NOMO-1 (cell line): Measurements from ENCODE around the gene DIO3.
"Not testable (repeated sequence)": the region's sequence is repeated elsewhere in the genome, so short reads cannot be mapped to it uniquely, and the experiment has no call there.

ENCODE experiments used
- DNase-seq, 2 experiments: peaks; one replicate each; lab custom pipeline; 2025; ENCODE audit not compliant: unreplicated experiment in 2 of 2; lab: John Stamatoyannopoulos, UW

DIO3 gene

GRCh38 chr14:101540481-101541462 lies 20.5 kb upstream of the DIO3 start:
- DNase-seq = no peak

GRCh38 chr14:101542391-101542790 lies 18.9 kb upstream of the DIO3 start:
- no peak for DNase-seq

GRCh38 chr14:101543814-101544213 lies 17.5 kb upstream of the DIO3 start:
- DNase-seq = no peak

GRCh38 chr14:101544550-101544949 lies 16.7 kb upstream of the DIO3 start:
- DNase-seq = no peak

- DNase-seq = no peak
These were observed 14.6 kb upstream of the DIO3 start for GRCh38 chr14:101546706-101547105.

- no peak for DNase-seq
These were observed 14.1 kb upstream of the DIO3 start for GRCh38 chr14:101547107-101547738.

DNA sequence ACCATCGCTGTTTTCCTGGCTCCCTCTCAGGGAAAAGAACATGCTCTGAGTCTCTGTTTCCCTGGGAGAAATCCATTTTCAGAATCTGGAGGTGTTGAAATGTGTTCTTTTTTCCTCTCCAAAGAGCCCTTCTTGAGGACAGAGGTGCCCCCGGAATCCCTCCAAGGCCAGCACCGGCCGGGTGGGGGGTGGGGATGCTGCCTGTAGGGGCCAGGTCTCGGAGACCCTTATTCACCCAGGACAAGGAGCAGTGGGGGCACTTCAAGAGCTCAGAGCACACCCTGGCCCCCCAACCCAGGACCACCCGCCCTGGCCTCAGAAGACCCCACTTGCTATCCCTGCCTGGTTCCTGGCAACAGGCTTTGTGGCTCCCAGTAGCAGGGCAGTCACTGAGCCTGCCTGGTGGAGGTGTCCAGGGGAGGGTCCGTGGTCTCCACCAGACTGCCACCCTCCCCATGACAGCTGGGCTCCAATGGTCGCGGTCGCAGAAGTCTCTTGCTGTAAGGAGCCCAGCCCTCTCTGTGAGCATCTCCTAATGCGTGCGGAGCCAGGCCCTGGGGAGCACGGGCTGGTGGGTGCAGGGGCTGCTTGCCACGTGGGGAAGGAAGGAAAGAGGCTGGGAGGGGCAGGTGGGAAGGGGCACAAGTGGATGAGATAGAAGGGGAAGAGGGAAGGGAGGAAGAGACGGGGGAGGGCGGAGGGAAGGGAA lies 13.2 kb upstream of the DIO3 start:
- no peak for DNase-seq

- DNase-seq = no peak
These were observed 12.6 kb upstream of the DIO3 start for GRCh38 chr14:101548710-101549109.

- DNase-seq = no peak
These were observed 12.1 kb upstream of the DIO3 start for GRCh38 chr14:101549154-101549553.

GRCh38 chr14:101550202-101550912 lies 10.9 kb upstream of the DIO3 start:
- DNase-seq = not testable (repeated sequence)

- DNase-seq = no peak
These were observed 9.3 kb upstream of the DIO3 start for GRCh38 chr14:101551729-101552595.

GRCh38 chr14:101552786-101553231 lies 8.5 kb upstream of the DIO3 start:
- no peak for DNase-seq

- DNase-seq = no peak
These were observed 7.9 kb upstream of the DIO3 start for GRCh38 chr14:101553393-101553792.

DNA sequence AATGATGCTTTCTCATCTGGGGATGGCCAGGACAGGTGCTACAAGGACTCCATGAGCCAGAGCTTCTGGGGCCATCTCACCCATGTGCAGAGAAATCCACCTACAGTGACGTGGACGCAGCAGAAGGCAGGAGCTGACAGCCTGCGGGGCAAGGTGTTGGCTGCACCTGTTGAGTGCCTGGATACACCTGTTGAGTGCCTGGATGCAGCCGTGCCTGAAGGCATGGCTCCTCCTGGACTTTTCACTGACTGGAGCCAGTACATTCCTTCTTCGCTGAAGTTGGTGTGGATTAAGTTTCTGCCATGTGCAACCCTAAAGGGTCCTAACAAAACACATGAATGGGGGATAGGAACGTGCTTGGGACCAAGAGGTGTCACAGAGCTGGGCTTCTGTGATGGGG lies 7.4 kb upstream of the DIO3 start:
- no peak for DNase-seq

GRCh38 chr14:101554991-101555668 lies 6.2 kb upstream of the DIO3 start:
- no peak for DNase-seq

GRCh38 chr14:101555669-101556043 lies 5.6 kb upstream of the DIO3 start:
- not testable (repeated sequence) for DNase-seq

DNA sequence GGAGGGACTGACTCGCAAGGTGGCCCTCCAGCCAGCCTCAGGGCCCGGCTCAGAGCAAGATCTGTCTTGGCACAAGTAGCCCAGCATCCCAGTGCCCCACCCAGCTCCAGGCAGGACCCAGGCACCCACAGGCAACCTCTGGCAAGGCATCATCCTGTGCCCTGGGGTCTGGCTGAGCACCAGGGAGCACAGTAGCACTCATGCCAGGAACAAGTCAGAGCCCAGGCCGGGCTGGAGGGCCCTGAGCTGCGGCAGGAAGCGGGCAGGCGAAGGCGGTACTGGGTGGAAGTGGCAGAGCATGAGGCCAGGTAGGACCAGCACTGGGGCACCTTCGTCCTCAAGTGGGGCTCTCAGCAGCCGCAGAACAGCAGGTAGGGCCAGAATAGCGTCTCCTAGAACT lies 5.2 kb upstream of the DIO3 start:
- no peak for DNase-seq

GRCh38 chr14:101556566-101557320 lies 4.6 kb upstream of the DIO3 start:
- DNase-seq = no peak

- no peak for DNase-seq
These were observed 4.0 kb upstream of the DIO3 start for GRCh38 chr14:101557321-101557695.
